GM12878 (cell line): ENCODE results near the gene UTP11. TPM values are rescaled to one million over a fixed set of nuclear protein-coding genes. Genes with fewer than 3 reads are reported as not detected.

Experiments
- ATAC-seq: fragments of 200-7000 bp; cut with Tn5 transposase; 3 replicates; pipeline ENCODE4 v1.9.1; 2020; ENCODE audit warnings: mild to moderate bottlenecking, moderate library complexity
- BruUV-seq: library from RNA; stranded (reverse); fragments of 400-500 nt; replicated peaks from 2 replicates; lab custom pipeline; 2021; lab: Mats Ljungman, UMichigan
- CTCF ChIA-PET: fragments of 300-600 bp; sonication (Branson Sonifier 250); formaldehyde crosslinking; extraction: SDS; loops from one replicate; lab custom pipeline; 2021; ENCODE audit warnings: inconsistent platforms; lab: Yijun Ruan, JAX
- POLR2A ChIA-PET: fragments of 350-600 bp; formaldehyde crosslinking; extraction: SDS; loops from one replicate; lab custom pipeline; 2021; ENCODE audit warnings: inconsistent platforms; lab: Charles Lee
- RAD21 ChIA-PET: fragments of 300-600 bp; sonication (Branson Sonifier 250); formaldehyde crosslinking; loops from one replicate; lab custom pipeline; 2023; ENCODE audit warnings: antibody characterized with exemption; ENCODE audit not compliant: unreplicated experiment; lab: Charles Lee
- SMC1A ChIA-PET: fragments of 300-600 bp; sonication (Branson Sonifier 250); formaldehyde crosslinking; loops from one replicate; lab custom pipeline; 2023; ENCODE audit not compliant: unreplicated experiment, uncharacterized antibody; lab: Charles Lee
- DNase-seq: peaks from one replicate; pipeline ENCODE4 v3.0.0-alpha.2; 2011; ENCODE audit warnings: low read depth, low spot score
- FAIRE-seq: peaks from 3 replicates; lab custom pipeline; 2011; peaks lifted over from hg19 to GRCh38; lab: Jason Lieb, UNC
- H2AFZ ChIP-seq: 2 replicates; pipeline ENCODE4 v1.6.0; 2011; ENCODE audit warnings: low read depth, low read length, control low read depth; ENCODE audit not compliant: control insufficient read depth
- H3K27ac ChIP-seq: 2 replicates; pipeline ENCODE4 v1.5.1; 2011; ENCODE audit warnings: control low read depth; ENCODE audit not compliant: control insufficient read depth, insufficient read depth
- H3K27me3 ChIP-seq, 2 experiments: replicated peaks in 1 of 2; 2 replicates each; pipeline versions ENCODE4 v1.6.0 to v1.6.1; 2011; ENCODE audit warnings: low read length in 1 of 2; ENCODE audit not compliant: control insufficient read depth in 2 of 2, insufficient read depth in 2 of 2
- H3K36me3 ChIP-seq, 2 experiments: 2 replicates each; pipeline ENCODE4 v1.5.1; 2011; ENCODE audit warnings: low read length in 1 of 2; ENCODE audit not compliant: control insufficient read depth in 2 of 2, insufficient read depth in 2 of 2
- H3K4me1 ChIP-seq: 2 replicates; pipeline ENCODE4 v1.6.1; 2011; ENCODE audit warnings: mild to moderate bottlenecking, low read length, moderate library complexity, mixed read lengths; ENCODE audit not compliant: control insufficient read depth, insufficient read depth
- H3K4me2 ChIP-seq: 2 replicates; pipeline ENCODE4 v1.6.0; 2011; ENCODE audit warnings: control low read depth; ENCODE audit not compliant: control insufficient read depth, insufficient read depth
- H3K4me3 ChIP-seq: fragments of 200-600 bp; sonication (generic); 2 replicates; pipeline ENCODE4 v1.5.1; 2016
- H3K79me2 ChIP-seq: 2 replicates; pipeline ENCODE4 v1.6.0; 2011; ENCODE audit warnings: low read length; ENCODE audit not compliant: control insufficient read depth, insufficient read depth
- H3K9ac ChIP-seq: 2 replicates; pipeline ENCODE4 v1.8.0; 2011; ENCODE audit warnings: low read length, control low read depth, mixed read lengths; ENCODE audit not compliant: control insufficient read depth, insufficient read depth
- H3K9me3 ChIP-seq: replicated peaks from 3 replicates; pipeline ENCODE4 v1.5.1; 2011; ENCODE audit warnings: mild to moderate bottlenecking, low read length; ENCODE audit not compliant: control insufficient read depth, insufficient read depth
- H4K20me1 ChIP-seq: 2 replicates; pipeline ENCODE4 v1.6.0; 2011; ENCODE audit not compliant: control insufficient read depth, insufficient read depth
- CHD4 ChIP-seq: fragments of 200-600 bp; sonication (generic); IDR thresholded peaks from 2 replicates; pipeline ENCODE4 v1.6.1; 2016; ENCODE audit warnings: mild to moderate bottlenecking
- ESRRA ChIP-seq: IDR thresholded peaks from 2 replicates; pipeline ENCODE4 v1.6.1; 2012; ENCODE audit warnings: mild to moderate bottlenecking, low read length, improper control_type of control experiment
- FOS ChIP-seq: IDR thresholded peaks from 3 replicates; pipeline ENCODE4 v1.6.1; 2011; ENCODE audit warnings: borderline replicate concordance; ENCODE audit not compliant: insufficient read length; ENCODE audit errors: extremely low read depth
- HDGF ChIP-seq: fragments of 450-650 bp; IDR thresholded peaks from 2 replicates; pipeline ENCODE4 v1.6.1; 2016; ENCODE audit warnings: antibody characterized with exemption
- JUND ChIP-seq: IDR thresholded peaks from 2 replicates; pipeline ENCODE4 v1.6.1; 2012; ENCODE audit warnings: low read depth, mild to moderate bottlenecking, low read length, improper control_type of control experiment, moderate library complexity
- KAT2A ChIP-seq: conservative IDR thresholded peaks from 2 replicates; pipeline ENCODE4 v1.6.1; 2011; ENCODE audit warnings: low read depth, low read length; ENCODE audit not compliant: control insufficient read depth
- MLLT1 ChIP-seq: fragments of 450-650 bp; IDR thresholded peaks from 2 replicates; pipeline ENCODE4 v1.6.1; 2016; ENCODE audit warnings: mild to moderate bottlenecking
- NFXL1 ChIP-seq: fragments of 450-650 bp; IDR thresholded peaks from 2 replicates; pipeline ENCODE4 v1.6.1; 2017; ENCODE audit warnings: antibody characterized with exemption, mild to moderate bottlenecking, borderline replicate concordance
- NR2F1 ChIP-seq: fragments of 450-650 bp; conservative IDR thresholded peaks from 2 replicates; pipeline ENCODE4 v1.6.1; 2017; ENCODE audit warnings: mild to moderate bottlenecking
- PKNOX1 ChIP-seq: fragments of 450-650 bp; IDR thresholded peaks from 2 replicates; pipeline ENCODE4 v1.6.1; 2016; ENCODE audit warnings: mild to moderate bottlenecking
- RAD21 ChIP-seq: IDR thresholded peaks from 2 replicates; pipeline ENCODE4 v1.6.1; 2011; ENCODE audit warnings: mild to moderate bottlenecking, low read depth, low read length, moderate library complexity; ENCODE audit not compliant: insufficient read depth
- RAD51 ChIP-seq: fragments of 450-650 bp; IDR thresholded peaks from 2 replicates; pipeline ENCODE4 v1.6.1; 2016; ENCODE audit warnings: moderate library complexity, mild to moderate bottlenecking, inconsistent platforms
- RELA ChIP-seq: fragments of 450-650 bp; IDR thresholded peaks from 2 replicates; pipeline ENCODE4 v1.8.0; 2014; ENCODE audit warnings: borderline replicate concordance; ENCODE audit not compliant: partially characterized antibody
- RELB ChIP-seq: fragments of 450-650 bp; IDR thresholded peaks from 2 replicates; pipeline ENCODE4 v1.6.1; 2017; ENCODE audit warnings: low read depth, mild to moderate bottlenecking, moderate library complexity
- RFX5 ChIP-seq: IDR thresholded peaks from 2 replicates; pipeline ENCODE4 v1.6.1; 2011; ENCODE audit warnings: low read depth, low read length, improper control_type of control experiment
- SP1 ChIP-seq: IDR thresholded peaks from one replicate; pipeline ENCODE4 v1.6.1; 2011; ENCODE audit warnings: low read depth, low read length
- TARDBP ChIP-seq: IDR thresholded peaks from 2 replicates; pipeline ENCODE4 v1.6.1; 2016; ENCODE audit warnings: borderline replicate concordance
- USF2 ChIP-seq: IDR thresholded peaks from 2 replicates; pipeline ENCODE4 v1.6.1; 2011; ENCODE audit warnings: low read depth, low read length, improper control_type of control experiment, borderline replicate concordance
- WGBS: methylation state at CpG from one replicate; pipeline ENCODE4 v1.1.6; 2016; ENCODE audit warnings: low lambda C conversion rate; ENCODE audit not compliant: insufficient replicate concordance, insufficient coverage; ENCODE audit errors: missing lambda C conversion rate; 5-methylcytosine and 5-hydroxymethylcytosine counted together
- in situ Hi-C: fragments of 300-500 bp; cut with MboI; formaldehyde crosslinking; loops from 9 replicates; pipeline ENCODE4 v1.14.3; 2018; ENCODE audit warnings: mixed read lengths
- intact Hi-C: fragments of 100-400 bp; cut with micrococcal nuclease; formaldehyde crosslinking; loops from one replicate; pipeline ENCODE4 v1.14.2; 2022; ENCODE audit not compliant: unreplicated experiment
- polyA plus RNA-seq, 11 experiments: library from polyadenylated mRNA; depleted of rRNA in 4 of 11; unstranded in 6 of 11; stranded (reverse) in 5 of 11; fragments of >200 nt; fragmentation: Nextera tagmentation in 4 of 11; fragmentation: Illumina TruSeq in 1 of 11; extraction: Ambion mirVana in 4 of 11; extraction: Trizol in 1 of 11; gene quantifications; 1 replicate in 1 of 11; 2 replicates in 10 of 11; pipeline versions ENCODE4 v1.2.1 to v1.2.3, GENCODE V29; 2011 to 2016; ENCODE audit warnings: inconsistent platforms in 2 of 11, missing spikeins in 2 of 11, low read depth in 1 of 11
- total RNA-seq, 4 experiments: library from RNA; depleted of rRNA in 3 of 4; stranded (reverse); fragments of >200 nt in 3 of 4; fragmentation: Illumina TruSeq in 1 of 4; extraction: Trizol in 1 of 4; gene quantifications; 2 replicates each; pipeline versions ENCODE4 v1.2.1 to v1.2.3, GENCODE V29; 2013 to 2021

Gene UTP11
- total and polyA plus RNA-seq, 10 of the 15 experiments (the other 5 are each of a cell fraction or from before 2014, with no cell fraction given) = 34.5 to 146 (median 64.2) TPM

GRCh38 chr1:38060498-38060897 is 48.0 kb downstream of the UTP11 start:
- H3K79me2 ChIP-seq = no peaks in the 10 kb centered on the region
- no peaks in the 10 kb centered on the region for H3K9me3 ChIP-seq
- in situ Hi-C loops (no loop called here), intact Hi-C loops (loop anchor here (5.0 kb wide), 1 partner anchor 112 kb away; no protein-coding TSS in a partner anchor)
- no peak overlapping the region for H2AFZ ChIP-seq
- DNase-seq (no peak), FAIRE-seq (no peak), ATAC-seq (no peak)
- H3K9ac ChIP-seq = no peak overlapping the region
- H3K4me2 ChIP-seq = no peak overlapping the region
- no peaks in the 10 kb centered on the region for H3K27me3 ChIP-seq
- no TSS peak for BruUV-seq
- 50% methylated on average over 2 of the region's 2 CpGs for WGBS
- SMC1A ChIA-PET = interaction anchor here (1.0 to 4.3 kb wide), 7 partner anchors 7 to 113 kb away, joined by 3 to 51 read pairs (median 10); no protein-coding TSS in a partner anchor
- no peaks in the 10 kb centered on the region for H3K36me3 ChIP-seq
- RAD21 ChIA-PET = interaction anchor here (1.2 to 8.9 kb wide), 5 partner anchors 11 to 415 kb away, joined by 3 to 73 read pairs (median 4); partner anchors contain the start of gene POU3F1
- peaks cover 15% of the 10 kb centered on the region for H3K4me1 ChIP-seq
- H3K4me3 ChIP-seq = no peak overlapping the region
- no peaks in the 10 kb centered on the region for H4K20me1 ChIP-seq
- no peak overlapping the region for H3K27ac ChIP-seq
- CTCF ChIA-PET = interaction anchor here (0.5 to 3.9 kb wide), 10 partner anchors 8 to 537 kb away, joined by 3 to 71 read pairs (median 6); no protein-coding TSS in a partner anchor
- POLR2A ChIA-PET = interaction anchor here (0.6 to 2.0 kb wide), 3 partner anchors 8 to 225 kb away, joined by 3 to 6 read pairs (median 5); no protein-coding TSS in a partner anchor
- no peak for TF ChIP-seq TARDBP
- no peak for TF ChIP-seq JUND
- no peak for TF ChIP-seq USF2
- TF ChIP-seq CHD4 = no peak
- TF ChIP-seq RELB = no peak
- no peak for TF ChIP-seq NFXL1
- no peak for TF ChIP-seq NR2F1
- TF ChIP-seq RAD51 = no peak
- no peak for TF ChIP-seq RAD21
- TF ChIP-seq RFX5 = no peak
- TF ChIP-seq KAT2A = no peak
- TF ChIP-seq MLLT1 = no peak
- no peak for TF ChIP-seq HDGF
- no peak for TF ChIP-seq PKNOX1
- TF ChIP-seq RELA = no peak
- no peak for TF ChIP-seq ESRRA
- no peak for TF ChIP-seq FOS
- no peak for TF ChIP-seq SP1
